GM19035 (cell line): ENCODE measurements around the gene ANKRD52.
"Not testable (repeated sequence)": the region's sequence is repeated elsewhere in the genome, so short reads cannot be mapped to it uniquely, and the experiment has no call there.

ENCODE experiments used
- ATAC-seq: cut with Tn5 transposase; IDR thresholded peaks from one replicate; pipeline ENCODE4 v1.9.1; 2021; ENCODE audit not compliant: unreplicated experiment

Gene ANKRD52

DNA sequence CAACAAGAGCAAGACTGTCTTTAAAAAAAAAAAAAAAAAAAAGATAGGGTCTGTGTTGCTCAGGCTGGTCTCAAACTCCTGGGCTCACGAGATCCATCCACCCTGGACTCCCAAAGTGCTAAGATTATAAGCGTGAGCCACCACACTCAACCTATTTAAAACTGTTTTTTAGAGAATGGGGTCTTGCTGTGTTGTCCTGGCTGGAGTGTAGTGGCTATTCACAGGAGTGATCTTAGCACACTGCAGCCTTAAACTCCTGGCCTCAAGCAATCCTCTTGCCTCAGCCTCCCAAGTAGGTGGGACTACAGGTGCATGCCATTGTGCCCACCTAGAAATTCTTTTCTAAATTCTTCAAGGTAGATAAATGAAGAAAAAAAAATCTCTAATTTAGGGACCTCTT is 16.1 kb upstream of the ANKRD52 start:
- ATAC-seq, result no peak

DNA sequence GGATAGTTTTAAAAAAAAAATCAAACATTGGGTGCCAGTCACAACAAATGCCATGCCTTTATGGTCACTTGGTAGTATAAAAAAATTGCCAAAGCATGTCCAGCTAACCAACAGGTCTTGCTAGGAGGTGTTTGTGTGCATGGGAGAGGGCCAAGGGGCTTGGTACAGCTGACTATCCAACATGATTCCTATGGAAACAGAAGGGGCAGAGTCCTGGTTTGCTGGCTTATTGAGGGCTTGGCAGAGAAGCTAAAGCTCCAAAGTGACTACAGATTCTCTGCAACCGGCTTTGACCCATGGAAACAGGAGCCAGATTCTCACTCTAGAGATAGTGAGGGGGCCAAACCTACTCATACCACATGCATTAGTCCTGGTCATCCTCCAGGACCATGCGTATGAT is 14.3 kb upstream of the ANKRD52 start:
- not testable (repeated sequence) for ATAC-seq

DNA sequence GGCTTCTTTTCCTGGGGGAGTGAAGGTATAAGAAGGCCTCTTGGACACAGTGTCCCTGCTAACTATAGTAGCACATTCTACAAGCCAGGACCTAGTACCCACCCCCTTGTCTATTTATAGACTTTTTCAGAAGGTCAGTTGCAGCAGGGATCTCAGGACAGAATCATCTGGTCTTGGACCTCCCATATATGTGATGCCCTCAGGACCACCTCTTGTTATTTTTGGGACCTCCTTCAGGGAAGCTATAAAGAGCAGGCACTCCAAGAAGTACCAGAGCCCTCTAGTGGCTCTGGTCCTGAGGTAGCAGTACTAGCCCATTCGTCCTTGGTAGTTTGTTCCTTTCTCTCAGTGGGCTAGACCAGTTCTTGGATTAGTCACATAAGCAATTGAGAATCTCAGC is 12.8 kb upstream of the ANKRD52 start:
- ATAC-seq, result no peak

DNA sequence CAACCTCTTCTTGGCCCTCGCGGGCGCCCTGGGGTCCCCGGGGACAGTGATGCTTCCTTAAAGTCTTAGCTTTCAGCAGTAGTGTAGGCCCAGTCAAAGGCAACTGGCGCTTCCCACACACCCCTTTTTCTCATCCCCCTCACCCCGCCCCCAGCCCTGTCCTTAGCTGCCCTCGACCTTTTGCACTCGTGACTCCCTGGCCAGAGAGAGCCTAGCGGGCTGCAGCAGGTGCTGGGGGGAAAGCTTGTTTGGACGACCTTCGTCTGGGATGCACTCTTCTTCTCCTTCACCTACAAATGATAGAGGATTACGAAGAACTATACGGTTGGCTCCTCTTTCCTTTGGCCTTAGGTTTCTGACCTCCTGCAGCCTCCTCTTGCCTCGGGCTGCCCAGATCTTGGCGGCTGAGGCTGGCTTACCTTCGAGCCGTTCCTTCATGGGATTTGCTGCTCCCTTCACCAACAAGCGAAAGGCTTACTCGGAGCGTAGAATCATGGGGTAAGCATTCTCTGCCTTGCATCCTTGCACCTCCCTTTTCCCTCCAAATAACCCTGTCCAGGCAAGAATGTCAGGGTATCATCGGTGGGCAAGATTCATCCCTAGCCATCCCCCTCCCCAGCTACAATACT is 9.4 kb upstream of the ANKRD52 start:
- ATAC-seq, result peak; percentile 8

- peak; percentile 91 for ATAC-seq
Measured at GRCh38 chr12:56266693-56267442, 8.7 kb upstream of the ANKRD52 start, which contains the start of gene COQ10A. COQ10A (plus strand) TSS chr12:56266942; CDS start chr12:56267119, 177 bp downstream.

DNA sequence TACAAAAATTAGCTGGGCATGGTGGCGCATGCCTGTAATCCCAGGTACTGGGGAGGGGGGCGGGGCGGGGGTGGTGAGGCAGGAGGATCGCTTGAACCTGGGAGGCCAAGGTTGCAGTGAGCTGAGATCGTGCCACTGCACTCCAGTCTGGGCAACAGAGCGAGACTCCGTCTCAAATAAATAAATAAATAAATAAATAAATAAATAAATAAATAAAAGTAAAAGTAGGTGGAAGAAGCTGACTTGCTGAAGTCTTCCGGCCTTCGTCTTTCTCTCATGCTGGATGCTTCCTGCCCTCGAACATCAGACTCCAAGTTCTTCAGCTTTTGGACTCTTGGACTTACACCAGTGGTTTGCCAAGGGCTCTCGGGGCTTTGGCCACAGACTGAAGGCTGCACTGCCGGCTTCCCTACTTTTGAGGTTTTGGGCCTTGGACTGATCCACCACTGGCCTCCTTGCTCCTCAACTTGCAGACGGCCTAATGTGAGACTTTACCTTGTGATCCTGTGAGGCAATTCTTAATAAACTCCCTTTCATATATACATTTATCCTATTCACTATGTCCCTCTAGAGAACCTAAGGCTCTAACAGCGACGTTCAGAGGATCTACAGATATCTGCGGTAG is 8.0 kb upstream of the ANKRD52 start:
- not testable (repeated sequence) for ATAC-seq

- ATAC-seq, result not testable (repeated sequence)
Measured at GRCh38 chr12:56262955-56263354, 4.8 kb upstream of the ANKRD52 start.

- ATAC-seq, result no peak
Measured at GRCh38 chr12:56261503-56262232, 3.5 kb upstream of the ANKRD52 start.

- no peak for ATAC-seq
Measured at GRCh38 chr12:56260921-56261320, 2.7 kb upstream of the ANKRD52 start.

DNA sequence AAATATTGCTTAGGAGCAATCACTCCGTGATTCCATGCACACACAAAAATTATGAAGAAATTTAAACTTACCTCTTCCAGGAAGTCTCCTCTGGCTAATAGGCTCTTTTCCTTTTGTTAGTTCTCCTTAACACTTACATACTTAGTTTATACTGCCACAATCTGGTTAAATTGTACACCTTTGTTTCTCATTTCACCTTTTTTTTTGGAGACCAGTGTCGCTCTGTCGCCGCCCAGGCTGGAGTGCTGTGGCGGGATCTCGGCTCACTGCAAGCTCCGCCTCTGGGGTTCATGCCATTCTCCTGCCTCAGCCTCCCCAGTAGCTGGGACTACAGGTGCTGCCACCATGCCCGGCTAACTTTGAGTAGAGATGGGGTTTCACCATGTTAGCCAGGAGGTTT is 2.2 kb upstream of the ANKRD52 start:
- no peak for ATAC-seq

DNA sequence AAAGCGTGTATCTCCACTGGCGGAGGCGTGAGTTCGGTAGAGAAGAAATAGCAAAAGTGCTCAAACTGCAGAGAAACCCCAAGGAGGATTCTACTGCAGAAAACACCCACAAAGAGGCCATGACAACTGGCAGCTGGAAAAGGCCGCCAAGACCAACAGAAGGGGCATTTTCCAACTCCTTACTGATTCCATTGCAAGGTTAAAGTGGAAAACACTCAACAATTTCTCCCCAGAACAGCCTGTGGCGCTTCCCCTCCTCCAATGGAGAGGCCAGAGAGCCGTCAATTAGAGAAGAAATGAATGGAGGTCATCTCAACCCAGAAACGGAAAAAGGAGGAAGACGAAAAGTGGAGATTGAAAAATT is 618 bp upstream of the ANKRD52 start:
- ATAC-seq, result peak; percentile 3

GRCh38 chr12:56257491-56258067 is 605 bp downstream of the ANKRD52 start:
- ATAC-seq, result peak; percentile 22

DNA sequence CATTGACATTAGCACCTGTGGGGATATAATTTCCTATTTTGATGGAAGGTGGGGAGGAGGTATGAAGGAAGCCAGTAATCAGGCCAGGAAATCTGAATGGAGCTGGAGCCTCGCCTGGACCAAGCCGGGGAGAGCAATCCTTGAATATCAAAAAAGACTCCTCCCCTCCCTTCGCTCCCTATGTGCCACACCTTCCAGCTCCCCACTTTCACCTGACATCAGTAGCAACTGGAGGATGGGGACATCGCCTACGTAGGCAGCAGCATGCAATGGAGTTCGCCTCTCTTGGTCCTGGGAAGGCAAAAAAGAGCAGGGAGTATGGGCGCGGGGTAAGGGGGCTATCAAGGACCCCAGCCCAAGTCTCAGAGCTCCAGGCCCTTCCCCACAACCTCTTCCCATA is 1.1 kb downstream of the ANKRD52 start:
- no peak for ATAC-seq

GRCh38 chr12:56256326-56256960 is 1.7 kb downstream of the ANKRD52 start:
- ATAC-seq, result no peak

DNA sequence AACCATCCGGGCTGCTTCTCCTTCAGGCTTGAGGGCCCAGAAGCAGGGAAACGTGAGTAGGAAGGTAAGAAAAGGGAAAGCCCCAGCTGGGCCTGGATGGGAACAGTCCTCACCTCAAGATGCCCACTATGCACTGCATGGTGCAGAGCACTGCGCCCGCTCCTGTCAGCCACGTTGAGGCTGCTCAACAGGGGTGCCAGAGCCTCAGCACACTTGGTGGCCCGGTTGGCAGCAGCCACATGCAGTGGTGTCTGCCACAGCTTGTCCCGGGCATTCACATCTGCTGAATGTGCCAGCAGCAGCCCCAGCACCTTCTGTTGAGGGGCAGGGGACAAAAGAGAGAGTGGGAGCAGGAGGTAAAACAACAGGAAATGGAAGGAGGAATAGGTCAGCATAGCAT is 2.5 kb downstream of the ANKRD52 start:
- ATAC-seq, result no peak

GRCh38 chr12:56253091-56253490 is 5.1 kb downstream of the ANKRD52 start:
- no peak for ATAC-seq

DNA sequence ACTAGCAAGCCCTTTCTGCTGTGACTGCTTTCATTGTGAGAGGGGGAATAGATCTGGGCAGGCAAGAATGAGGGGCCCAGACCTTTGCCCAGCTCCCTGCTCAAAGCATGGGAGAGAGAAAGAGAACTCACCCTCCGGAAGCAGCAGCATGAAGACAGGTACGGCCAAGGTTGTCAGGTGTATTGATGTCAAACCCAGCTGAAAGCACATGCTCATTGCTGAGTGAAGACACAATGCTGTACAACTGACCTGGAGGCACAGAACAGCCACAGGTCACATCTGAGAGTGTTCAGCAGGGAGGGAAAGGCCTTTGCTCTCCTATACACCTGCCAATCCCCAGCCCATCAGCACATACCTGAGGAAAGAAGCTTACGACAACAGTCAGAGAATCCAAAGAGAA is 5.5 kb downstream of the ANKRD52 start:
- ATAC-seq, result no peak

- ATAC-seq, result no peak
Measured at GRCh38 chr12:56248711-56249110, 9.5 kb downstream of the ANKRD52 start.

DNA sequence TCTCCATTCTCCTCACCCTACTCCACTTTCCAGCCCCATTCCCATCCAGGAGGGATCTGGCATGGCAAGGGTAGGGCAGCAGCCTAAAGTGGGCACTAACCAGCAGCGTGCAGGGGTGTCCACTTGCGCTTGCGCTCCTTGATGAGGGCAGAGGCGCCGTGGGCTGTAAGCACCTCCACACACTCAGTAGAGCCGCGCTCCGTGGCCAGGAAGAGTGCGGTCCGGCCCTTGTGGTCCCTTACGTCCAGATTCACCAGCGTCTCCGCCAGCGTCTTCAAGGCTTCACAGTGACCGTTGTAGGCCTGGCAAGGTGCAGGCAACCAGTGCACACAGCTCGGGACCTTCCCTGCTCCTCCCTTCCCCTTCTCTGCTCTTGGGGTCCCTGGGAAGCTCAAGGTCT is 10.3 kb downstream of the ANKRD52 start:
- ATAC-seq, result no peak

- no peak for ATAC-seq
Measured at GRCh38 chr12:56244494-56244893, 13.7 kb downstream of the ANKRD52 start.

- no peak for ATAC-seq
Measured at GRCh38 chr12:56243731-56244181, 14.4 kb downstream of the ANKRD52 start.
